GM12874 (cell line): ENCODE results near the gene ZNF776.

Experiments
- TF ChIP-seq, protein P1 (sequence below): IDR thresholded peaks from 2 replicates; pipeline ENCODE4 v1.5.1; 2011; ENCODE audit warnings: low read depth, mild to moderate bottlenecking, control low read depth, low read length, moderate library complexity; ENCODE audit not compliant: insufficient read depth

The ZNF776 gene

DNA sequence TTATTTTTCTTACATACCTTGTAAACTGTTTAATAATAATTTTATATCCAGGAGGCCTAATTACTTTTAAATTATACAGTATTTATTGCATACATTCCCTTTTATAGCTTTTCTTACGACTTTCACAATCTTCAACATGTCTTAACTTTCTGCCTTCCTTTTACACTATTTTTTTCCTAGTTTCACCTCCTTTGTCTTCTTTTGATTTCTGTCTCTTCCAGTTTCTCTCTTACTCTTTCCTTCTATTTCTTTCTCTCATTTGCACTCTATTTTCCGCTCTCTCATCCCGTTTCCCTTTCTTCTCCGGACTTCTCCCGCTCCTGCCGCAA is 56.6 kb downstream of the ZNF776 start:
- TF ChIP-seq, protein P1, sequence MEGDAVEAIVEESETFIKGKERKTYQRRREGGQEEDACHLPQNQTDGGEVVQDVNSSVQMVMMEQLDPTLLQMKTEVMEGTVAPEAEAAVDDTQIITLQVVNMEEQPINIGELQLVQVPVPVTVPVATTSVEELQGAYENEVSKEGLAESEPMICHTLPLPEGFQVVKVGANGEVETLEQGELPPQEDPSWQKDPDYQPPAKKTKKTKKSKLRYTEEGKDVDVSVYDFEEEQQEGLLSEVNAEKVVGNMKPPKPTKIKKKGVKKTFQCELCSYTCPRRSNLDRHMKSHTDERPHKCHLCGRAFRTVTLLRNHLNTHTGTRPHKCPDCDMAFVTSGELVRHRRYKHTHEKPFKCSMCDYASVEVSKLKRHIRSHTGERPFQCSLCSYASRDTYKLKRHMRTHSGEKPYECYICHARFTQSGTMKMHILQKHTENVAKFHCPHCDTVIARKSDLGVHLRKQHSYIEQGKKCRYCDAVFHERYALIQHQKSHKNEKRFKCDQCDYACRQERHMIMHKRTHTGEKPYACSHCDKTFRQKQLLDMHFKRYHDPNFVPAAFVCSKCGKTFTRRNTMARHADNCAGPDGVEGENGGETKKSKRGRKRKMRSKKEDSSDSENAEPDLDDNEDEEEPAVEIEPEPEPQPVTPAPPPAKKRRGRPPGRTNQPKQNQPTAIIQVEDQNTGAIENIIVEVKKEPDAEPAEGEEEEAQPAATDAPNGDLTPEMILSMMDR = no peak

DNA sequence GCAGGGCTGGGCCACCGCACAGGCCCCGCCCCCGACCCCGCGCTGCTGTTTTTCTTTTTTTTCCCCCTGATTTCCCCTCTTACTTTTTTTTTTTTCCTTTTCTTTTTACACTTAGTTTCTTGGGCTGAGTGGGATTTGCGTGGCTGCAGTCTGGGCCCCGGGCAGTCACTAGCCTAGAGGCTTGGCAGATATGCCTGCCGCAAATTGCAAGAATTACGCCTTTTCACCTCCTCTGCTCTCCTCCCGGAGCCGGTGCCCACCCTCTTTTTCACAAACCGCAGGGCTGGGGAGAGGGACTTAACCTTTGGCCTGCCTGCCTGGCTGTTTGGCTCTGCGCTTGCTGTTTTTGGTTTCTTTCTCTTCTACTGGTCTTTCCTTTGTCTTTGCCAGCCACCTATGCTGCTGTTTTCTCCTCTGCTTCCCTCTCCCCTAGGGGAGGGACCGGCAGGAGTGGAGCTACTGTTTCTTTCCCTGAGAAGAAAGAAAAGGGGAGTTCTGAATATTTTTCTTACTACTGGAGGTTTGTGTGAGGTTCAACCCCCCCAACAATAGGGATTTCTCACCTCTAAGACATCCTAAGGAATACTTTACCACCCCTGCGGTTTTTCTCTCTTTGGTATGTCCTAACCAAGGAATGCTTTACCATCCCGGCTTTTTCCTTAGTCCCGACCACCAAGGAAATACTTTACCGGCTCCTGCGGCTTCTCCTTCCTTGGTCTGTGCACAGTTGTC is 57.1 kb downstream of the ZNF776 start:
- TF ChIP-seq, protein P1 = no peak

DNA sequence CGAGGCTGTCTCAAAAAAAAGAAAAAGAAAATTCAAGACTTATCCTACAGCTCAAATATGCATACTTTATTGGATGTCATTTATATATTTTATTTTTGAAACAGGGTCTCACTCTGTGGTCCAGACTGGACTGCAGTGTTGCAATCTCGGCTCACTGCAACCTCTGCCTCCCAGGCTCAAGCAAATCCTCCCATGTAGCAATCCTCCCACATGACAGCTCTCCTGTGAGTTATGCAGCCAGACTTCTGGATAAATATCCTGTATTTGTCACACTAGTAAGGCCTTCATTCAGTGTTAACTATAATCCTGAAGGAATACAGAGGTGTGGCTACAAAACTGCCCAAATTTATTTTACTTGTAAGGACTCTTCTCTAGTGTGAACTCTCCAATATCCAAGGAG is 60.9 kb downstream of the ZNF776 start:
- TF ChIP-seq, protein P1 = no peak
